ENCODE results near the gene SKA1.
"Not testable (repeated sequence)": the region's sequence is repeated elsewhere in the genome, so short reads cannot be mapped to it uniquely, and the experiment has no call there.

The SKA1 gene

GRCh38 chr18:50396005-50396660 is 21.3 kb downstream of the SKA1 start:
- no peak for DNase-seq

GRCh38 chr18:50397023-50397422 is 22.2 kb downstream of the SKA1 start:
- no peak for DNase-seq

DNA sequence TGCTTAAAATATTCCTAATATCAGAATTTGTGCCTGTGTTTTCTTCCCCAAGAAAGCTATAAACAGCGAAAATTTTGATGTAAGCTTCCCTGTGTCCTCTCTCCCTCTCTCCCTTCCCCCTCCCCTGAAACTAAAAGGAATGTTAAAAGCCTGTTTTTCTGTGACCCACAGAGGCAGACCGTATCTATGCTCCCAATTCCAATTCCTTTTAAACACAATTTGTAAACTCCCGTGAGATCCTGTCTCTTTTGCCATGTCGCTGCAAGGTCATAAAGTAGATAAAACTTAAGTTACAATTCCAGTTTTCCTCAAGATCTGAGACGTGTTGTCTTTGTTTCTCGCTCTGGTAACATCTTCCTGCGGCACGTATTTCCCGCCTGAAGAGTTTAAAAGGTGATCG is 23.3 kb downstream of the SKA1 start:
- no peak for DNase-seq

DNA sequence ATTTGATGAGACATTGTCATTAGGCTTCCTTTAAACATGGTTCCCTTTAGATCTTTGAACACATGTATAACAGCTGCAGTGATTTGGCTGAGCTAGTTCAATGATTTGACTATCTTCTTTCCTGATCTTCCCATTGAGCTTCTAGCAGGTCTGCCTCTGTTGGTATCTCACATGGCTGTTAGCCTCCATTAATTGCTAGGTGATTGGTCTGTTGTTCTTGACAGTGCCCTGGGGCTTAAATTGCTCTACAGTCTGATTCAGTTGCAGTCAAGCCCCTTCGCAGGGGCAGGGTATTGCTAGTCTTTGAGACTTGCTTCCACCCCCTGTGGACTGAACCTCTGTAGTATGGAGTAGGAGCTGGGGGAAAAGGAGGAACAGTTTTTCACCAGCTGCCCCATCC is 24.1 kb downstream of the SKA1 start:
- no peak for DNase-seq

GRCh38 chr18:50399582-50399981 is 24.7 kb downstream of the SKA1 start:
- no peak for DNase-seq

DNA sequence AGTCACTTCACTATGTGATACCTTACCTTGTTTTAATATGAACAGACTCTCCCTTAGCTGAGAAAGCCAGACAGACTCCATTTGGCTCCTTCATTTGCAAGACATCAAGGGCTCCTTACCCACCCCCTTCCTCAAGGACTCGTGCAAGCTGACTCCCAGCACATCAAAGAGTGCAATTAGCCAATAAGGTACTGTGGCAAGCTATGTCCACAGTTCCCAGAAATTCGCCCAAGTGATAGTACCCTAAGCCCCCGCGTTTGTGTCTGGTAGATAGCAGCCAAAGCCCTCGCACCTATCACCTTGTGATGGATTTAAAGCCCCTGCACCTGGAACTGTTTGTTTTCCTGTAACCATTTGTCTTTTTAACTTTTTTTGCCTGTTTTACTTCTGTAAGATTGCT is 25.6 kb downstream of the SKA1 start:
- not testable (repeated sequence) for DNase-seq

DNA sequence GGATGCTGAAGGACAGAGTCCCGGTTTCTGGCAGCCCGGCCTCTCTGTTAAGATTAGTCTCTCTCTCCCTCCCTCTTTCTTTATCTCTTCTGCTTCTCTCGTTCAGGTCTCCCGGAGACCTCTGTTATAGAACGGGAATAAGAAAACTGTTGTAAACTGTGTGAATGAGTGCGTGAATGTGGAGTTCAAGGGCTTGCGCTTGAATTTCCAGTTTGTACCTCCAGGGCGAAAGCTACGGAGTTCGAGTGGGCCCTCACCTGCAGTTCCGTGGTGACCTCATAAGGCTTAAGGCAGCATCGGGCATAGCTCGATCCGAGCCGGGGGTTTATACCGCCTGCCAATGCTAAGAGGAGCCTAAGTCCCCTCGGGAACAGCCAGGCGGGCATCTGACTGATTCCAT is 26.4 kb downstream of the SKA1 start:
- DNase-seq, result peak; percentile 54

DNA sequence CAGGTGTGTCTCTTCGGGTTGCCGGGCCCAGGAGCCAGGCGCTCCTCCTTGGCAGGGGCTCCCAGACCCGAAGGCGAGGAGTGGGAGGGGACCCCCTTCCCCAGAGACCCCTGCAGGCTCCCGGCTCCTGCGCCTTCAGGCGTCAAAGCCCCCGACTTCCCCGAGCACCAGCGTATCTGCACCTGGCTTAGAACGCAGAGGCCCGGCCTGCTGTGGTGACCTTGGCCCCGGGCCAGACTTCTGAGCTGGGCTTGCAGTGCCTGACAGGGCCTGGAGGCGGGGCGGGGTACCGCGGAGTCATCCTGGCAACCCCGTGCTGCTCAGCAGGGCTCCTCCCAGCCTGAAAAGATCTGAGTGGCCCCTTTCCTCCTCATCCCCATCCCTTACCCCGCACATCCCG is 27.0 kb downstream of the SKA1 start:
- DNase-seq, result peak; percentile 57

- DNase-seq, result not testable (repeated sequence)
These were observed 30.1 kb downstream of the SKA1 start for GRCh38 chr18:50404752-50405581.

GRCh38 chr18:50405582-50406271 is 30.9 kb downstream of the SKA1 start:
- peak; percentile 53 for DNase-seq

DNA sequence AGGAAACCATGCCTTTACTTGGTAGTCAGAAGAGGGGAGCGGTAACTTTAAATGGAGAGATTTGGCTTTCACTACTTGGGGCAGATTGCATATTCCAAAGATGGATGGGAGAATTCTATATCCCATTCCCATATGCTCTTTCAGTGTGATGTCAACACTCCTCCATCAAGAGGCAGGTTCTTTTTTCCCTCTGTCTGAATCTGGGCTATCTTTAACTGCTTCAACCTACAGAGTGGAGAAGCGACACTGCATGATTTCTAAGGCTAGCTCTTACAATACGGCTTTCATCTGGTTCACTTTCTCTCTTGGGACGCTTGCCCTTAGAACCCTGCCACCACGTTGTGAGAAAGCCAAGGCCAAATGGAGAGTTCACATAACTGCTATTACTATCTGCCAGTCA is 34.4 kb downstream of the SKA1 start:
- no peak for DNase-seq

DNA sequence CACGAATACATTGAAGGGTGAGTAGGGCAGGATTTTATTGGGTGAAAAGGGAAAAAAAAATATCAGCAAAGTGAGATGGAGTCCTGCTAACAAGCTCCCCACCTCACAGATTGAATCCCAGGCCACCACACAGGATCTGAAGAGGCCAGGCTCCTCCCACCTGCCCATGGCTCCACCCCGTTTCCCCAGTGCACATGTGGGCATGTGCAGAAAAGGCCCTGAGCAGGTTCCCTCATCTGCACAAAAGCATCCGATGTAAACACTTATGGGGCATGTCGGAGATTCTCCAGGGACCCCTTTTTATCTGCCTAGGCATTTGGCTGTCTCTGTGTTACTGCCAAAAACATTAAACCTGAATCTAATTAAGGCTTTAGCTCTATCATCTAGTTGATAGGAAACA is 35.2 kb downstream of the SKA1 start:
- no peak for DNase-seq

DNA sequence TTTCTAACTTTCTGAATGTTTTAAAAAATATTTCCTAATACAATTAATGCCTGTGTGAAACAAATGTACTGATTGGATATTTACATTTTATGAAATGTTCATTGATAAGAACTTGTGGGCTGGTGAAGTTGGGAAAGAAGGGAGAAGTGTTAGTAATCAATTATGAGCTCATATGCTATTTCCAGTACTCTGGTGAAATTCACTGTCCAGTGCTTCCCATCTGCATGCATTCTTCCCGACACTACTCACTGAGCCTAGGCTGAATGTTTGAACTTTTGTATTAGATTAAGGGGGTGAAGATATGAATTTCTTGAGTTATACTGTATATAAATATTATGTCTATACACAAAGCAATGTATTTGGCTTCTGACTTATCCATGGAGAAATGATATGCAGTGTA is 36.0 kb downstream of the SKA1 start:
- DNase-seq, result no peak

- not testable (repeated sequence) for DNase-seq
These were observed 42.0 kb downstream of the SKA1 start for GRCh38 chr18:50416832-50417231.

GRCh38 chr18:50417705-50418104 is 42.9 kb downstream of the SKA1 start:
- DNase-seq, result not testable (repeated sequence)

DNA sequence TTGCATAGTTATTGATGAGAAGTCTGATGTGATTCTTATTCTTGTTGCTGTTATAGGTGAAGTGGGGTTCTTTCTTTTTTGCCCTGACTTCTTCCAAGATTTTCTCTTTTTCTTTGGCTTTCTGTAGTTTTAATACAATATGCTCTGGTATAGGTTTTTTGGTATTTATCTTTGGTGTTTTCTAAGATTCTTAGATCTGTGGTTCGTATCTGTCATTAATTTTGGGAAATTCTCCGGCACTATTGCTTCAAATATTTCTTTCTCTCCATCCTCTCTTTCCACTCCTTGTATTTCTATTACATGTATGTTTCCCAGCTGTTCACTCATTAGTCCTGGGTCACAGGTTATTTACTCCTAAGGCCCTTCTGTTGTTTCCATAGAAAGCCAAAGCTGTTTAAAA is 43.8 kb downstream of the SKA1 start:
- DNase-seq, result no peak

DNA sequence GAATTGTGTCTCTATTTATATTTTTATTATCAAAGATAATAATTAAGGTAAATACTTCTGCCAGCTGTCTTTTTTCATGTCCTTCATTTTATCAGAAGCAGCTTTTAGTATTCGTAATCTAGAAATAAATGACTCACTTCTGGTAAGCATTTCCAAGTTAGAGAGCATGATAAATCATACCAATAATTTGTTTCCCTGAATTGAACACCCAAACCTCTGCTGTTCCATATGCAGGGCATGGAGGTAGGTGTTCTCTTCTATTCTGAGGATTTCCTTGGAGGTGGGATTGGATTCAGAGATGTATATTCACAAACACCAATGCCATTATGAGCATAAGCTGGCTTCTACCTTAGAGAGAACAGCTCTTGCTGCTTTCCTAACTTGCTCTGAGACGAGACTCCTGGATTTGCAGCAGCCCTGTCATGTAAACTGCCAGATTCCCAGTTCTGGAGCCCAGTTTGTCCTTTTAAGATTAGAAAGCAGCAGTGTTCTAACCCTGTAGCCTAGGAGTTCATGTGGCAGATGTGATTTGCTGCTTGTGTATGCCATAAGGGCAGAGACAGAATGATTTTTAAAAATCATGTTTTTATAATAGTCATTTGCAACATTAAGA is 47.5 kb downstream of the SKA1 start:
- no peak for DNase-seq

GRCh38 chr18:50424877-50425690 is 50.2 kb downstream of the SKA1 start:
- no peak for DNase-seq

DNA sequence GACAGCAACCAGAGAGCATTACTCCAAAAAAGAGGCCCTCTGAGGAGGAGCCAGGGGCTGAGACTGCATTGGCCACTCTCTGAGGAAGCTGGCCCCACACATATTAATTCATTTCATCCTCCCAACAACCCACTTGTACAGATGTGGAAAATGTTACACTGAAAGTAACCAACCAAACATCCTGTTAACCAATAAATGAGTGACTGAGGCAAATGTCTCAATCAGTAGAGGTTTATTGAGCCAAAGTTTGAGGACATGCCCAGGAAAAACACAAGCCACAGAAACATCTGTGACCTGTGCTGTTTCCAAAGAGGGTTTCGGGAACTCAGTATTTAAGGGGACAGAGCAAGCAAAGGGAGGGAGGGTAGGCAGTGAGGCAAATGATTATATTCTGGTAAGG is 53.0 kb downstream of the SKA1 start:
- no peak for DNase-seq

GRCh38 chr18:50428531-50429206 is 53.8 kb downstream of the SKA1 start:
- DNase-seq, result no peak

DNA sequence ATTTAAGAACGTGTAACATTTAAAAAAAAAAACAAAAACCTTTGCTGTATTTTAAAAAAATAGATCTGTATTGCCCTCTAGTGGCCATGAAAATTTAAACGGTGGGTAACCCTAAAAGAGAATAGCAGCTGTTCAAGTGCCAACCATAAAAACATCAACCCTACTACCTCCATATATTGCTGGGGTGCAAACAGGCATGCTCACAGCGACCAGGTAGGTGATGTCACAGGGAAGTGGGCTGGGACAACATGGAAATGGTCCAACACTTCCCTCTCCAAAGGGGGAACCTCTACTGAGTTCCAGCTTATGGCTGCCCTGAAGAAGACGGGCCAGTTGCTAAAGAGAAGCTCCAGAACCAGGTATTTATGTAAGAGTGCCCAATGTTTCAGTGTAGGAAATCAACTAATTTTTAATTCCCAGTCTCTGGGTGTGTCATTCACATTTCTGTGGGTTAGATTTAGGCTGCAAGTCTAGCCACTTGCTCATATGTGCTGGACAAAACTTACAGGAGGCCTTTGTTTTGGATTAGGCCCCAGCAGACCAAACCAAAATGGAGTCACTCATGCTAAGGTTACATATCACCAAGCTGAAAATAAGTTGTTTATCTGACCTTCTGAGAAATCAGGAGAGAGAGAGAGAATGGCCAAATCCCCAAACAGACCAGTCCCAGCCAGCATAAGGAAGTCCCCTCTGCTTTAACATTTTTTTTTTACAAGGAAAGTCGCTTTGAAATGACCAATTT is 54.5 kb downstream of the SKA1 start:
- DNase-seq, result peak; percentile 59

Measured in DMS79 treated with DMSO at 0.1 percent for 48 hours (cell line).